HEK293 (cell line): ENCODE measurements around the gene AJM1.

ENCODE experiments used
- CTCF ChIA-PET: fragments of 350-600 bp; formaldehyde crosslinking; extraction: SDS; loops from one replicate; lab custom pipeline; 2021; ENCODE audit warnings: antibody characterized with exemption; lab: Yijun Ruan, JAX
- POLR2A ChIA-PET: fragments of 300-600 bp; formaldehyde crosslinking; extraction: SDS; loops from one replicate; lab custom pipeline; 2020; ENCODE audit warnings: antibody characterized with exemption, inconsistent platforms; lab: Yijun Ruan, JAX
- H3K27ac ChIP-seq: fragments of 200-500 bp; sonication (Bioruptor generic); 2 replicates; pipeline ENCODE4 v1.5.1; 2014; ENCODE audit warnings: low read depth, low read length, control low read depth, inconsistent platforms; ENCODE audit errors: extremely low read depth
- H3K36me3 ChIP-seq, 2 experiments: fragments of 200-500 bp in 1 of 2; sonication (Bioruptor generic) in 1 of 2; 1 replicate in 1 of 2; 2 replicates in 1 of 2; pipeline ENCODE4 v1.5.1; 2014 to 2017; ENCODE audit warnings: inconsistent platforms in 2 of 2, low read length in 2 of 2; ENCODE audit not compliant: control insufficient read depth in 2 of 2, insufficient read depth in 1 of 2
- H3K4me1 ChIP-seq: fragments of 200-500 bp; sonication (Bioruptor generic); 2 replicates; pipeline ENCODE4 v1.5.1; 2014; ENCODE audit warnings: mild to moderate bottlenecking, low read length, inconsistent platforms; ENCODE audit not compliant: control insufficient read depth, insufficient read depth
- H3K4me3 ChIP-seq: 2 replicates; pipeline ENCODE4 v1.5.1; 2011; ENCODE audit warnings: low read depth, mild to moderate bottlenecking, control low read depth, low read length, moderate library complexity
- H3K9me3 ChIP-seq: fragments of 200-500 bp; sonication (Bioruptor generic); 2 replicates; pipeline ENCODE4 v1.5.1; 2014; ENCODE audit warnings: low read depth, low read length, inconsistent platforms; ENCODE audit not compliant: control insufficient read depth, insufficient read depth
- BCL11A ChIP-seq: fragments of 450-650 bp; formaldehyde crosslinking; IDR thresholded peaks from 2 replicates; pipeline ENCODE4 v1.5.1; 2016; ENCODE audit warnings: low read depth, missing biosample characterization, missing genetic modification characterization
- GLIS1 ChIP-seq: fragments of 450-650 bp; formaldehyde crosslinking; IDR thresholded peaks from 2 replicates; pipeline ENCODE4 v1.5.1; 2016; ENCODE audit warnings: missing biosample characterization, missing genetic modification characterization
- GLIS2 ChIP-seq: fragments of 450-650 bp; formaldehyde crosslinking; IDR thresholded peaks from 2 replicates; pipeline ENCODE4 v1.5.1; 2016; ENCODE audit warnings: missing biosample characterization, missing genetic modification characterization
- HOXA7 ChIP-seq: sonication (generic); formaldehyde crosslinking; IDR thresholded peaks from 2 replicates; pipeline ENCODE4 v1.8.1; 2022; ENCODE audit warnings: missing genetic modification reagents, borderline replicate concordance
- KLF10 ChIP-seq: fragments of 450-650 bp; IDR thresholded peaks from 2 replicates; pipeline ENCODE4 v1.5.1; 2018; ENCODE audit warnings: missing biosample characterization, mild to moderate bottlenecking, missing genetic modification characterization
- KLF8 ChIP-seq: fragments of 450-650 bp; formaldehyde crosslinking; IDR thresholded peaks from 2 replicates; pipeline ENCODE4 v1.5.1; 2016; ENCODE audit warnings: missing biosample characterization, missing genetic modification characterization
- KLF9 ChIP-seq: fragments of 450-650 bp; formaldehyde crosslinking; IDR thresholded peaks from 2 replicates; pipeline ENCODE4 v1.5.1; 2016; ENCODE audit warnings: missing biosample characterization, missing genetic modification characterization, low read depth
- MEIS1 ChIP-seq: sonication (generic); formaldehyde crosslinking; IDR thresholded peaks from 2 replicates; pipeline ENCODE4 v1.8.1; 2022; ENCODE audit warnings: missing genetic modification reagents, mild to moderate bottlenecking, borderline replicate concordance
- RBAK ChIP-seq: fragments of 450-650 bp; formaldehyde crosslinking; IDR thresholded peaks from 2 replicates; pipeline ENCODE4 v1.5.1; 2016; ENCODE audit warnings: missing biosample characterization, missing genetic modification characterization
- REPIN1 ChIP-seq: fragments of 450-650 bp; formaldehyde crosslinking; IDR thresholded peaks from 2 replicates; pipeline ENCODE4 v1.5.1; 2017; ENCODE audit warnings: missing biosample characterization, missing genetic modification characterization, low read depth
- SP2 ChIP-seq: fragments of 450-650 bp; formaldehyde crosslinking; IDR thresholded peaks from 2 replicates; pipeline ENCODE4 v1.5.1; 2016; ENCODE audit warnings: missing biosample characterization, missing genetic modification characterization
- ZBTB26 ChIP-seq: fragments of 450-650 bp; formaldehyde crosslinking; optimal IDR thresholded peaks from 2 replicates; pipeline ENCODE3; 2016; ENCODE audit warnings: missing biosample characterization, mild to moderate bottlenecking, missing genetic modification characterization
- ZFHX2 ChIP-seq: fragments of 450-650 bp; formaldehyde crosslinking; conservative IDR thresholded peaks from 2 replicates; pipeline ENCODE4 v1.5.1; 2016; ENCODE audit warnings: missing biosample characterization, missing genetic modification characterization
- ZNF2 ChIP-seq: fragments of 450-650 bp; formaldehyde crosslinking; IDR thresholded peaks from 2 replicates; pipeline ENCODE4 v1.5.1; 2016; ENCODE audit warnings: missing biosample characterization, missing genetic modification characterization
- ZNF366 ChIP-seq: fragments of 450-650 bp; formaldehyde crosslinking; conservative IDR thresholded peaks from 2 replicates; pipeline ENCODE4 v1.5.1; 2016; ENCODE audit warnings: missing biosample characterization, missing genetic modification characterization
- ZNF549 ChIP-seq: fragments of 450-650 bp; IDR thresholded peaks from 2 replicates; pipeline ENCODE4 v1.5.1; 2018; ENCODE audit warnings: missing biosample characterization, missing genetic modification characterization, mild to moderate bottlenecking, inconsistent platforms, moderate library complexity
- ZNF555 ChIP-seq: fragments of 450-650 bp; formaldehyde crosslinking; conservative IDR thresholded peaks from 2 replicates; pipeline ENCODE4 v1.5.1; 2017; ENCODE audit warnings: missing biosample characterization, mild to moderate bottlenecking, missing genetic modification characterization, inconsistent platforms
- ZNF600 ChIP-seq: fragments of 450-650 bp; formaldehyde crosslinking; IDR thresholded peaks from 2 replicates; pipeline ENCODE4 v1.5.1; 2016; ENCODE audit warnings: missing biosample characterization, missing genetic modification characterization
- ZNF623 ChIP-seq: fragments of 450-650 bp; formaldehyde crosslinking; IDR thresholded peaks from 2 replicates; pipeline ENCODE4 v1.5.1; 2016; ENCODE audit warnings: missing biosample characterization, missing genetic modification characterization
- ZNF76 ChIP-seq: fragments of 450-650 bp; formaldehyde crosslinking; IDR thresholded peaks from 2 replicates; pipeline ENCODE4; 2016; ENCODE audit warnings: low read depth, missing biosample characterization, missing genetic modification characterization, borderline replicate concordance
- TF ChIP-seq, protein P1 (sequence below): fragments of 450-650 bp; formaldehyde crosslinking; IDR thresholded peaks from 2 replicates; pipeline ENCODE4 v1.5.1; 2016; ENCODE audit warnings: missing biosample characterization, missing genetic modification characterization, low read depth
- TF ChIP-seq, protein P2 (sequence below): fragments of 450-650 bp; formaldehyde crosslinking; IDR thresholded peaks from 2 replicates; pipeline ENCODE4 v1.5.1; 2016; ENCODE audit warnings: missing biosample characterization, missing genetic modification characterization

The AJM1 gene

GRCh38 chr9:136854113-136854841, 12.0 kb downstream of the AJM1 start:
- no peaks in the 10 kb centered on the region for H3K9me3 ChIP-seq
- H3K4me3 ChIP-seq = no peak overlapping the region
- H3K4me1 ChIP-seq = 0 out of 2 replicates have a peak, but pooled peaks cover 4% of the 10 kb centered on the region
- POLR2A ChIA-PET = interaction anchor here (1.3 kb wide), 1 partner anchor 12 kb away, joined by 5 read pairs; the partner anchor contains the start of gene EDF1
- H3K36me3 ChIP-seq = peaks cover 0 to 41% of the 10 kb centered on the region in 2 experiments; a peak in 1 of 3 replicates
- no peak overlapping the region for H3K27ac ChIP-seq
- CTCF ChIA-PET = interaction anchor here (1.0 kb wide), 1 partner anchor 12 kb away, joined by 3 read pairs; the partner anchor contains the start of gene AJM1
- TF ChIP-seq ZNF76 = no peak
- TF ChIP-seq KLF8 (tag by site-specific recombination) = peak; percentile 70; the same call in 1 of the 2 replicates
- TF ChIP-seq KLF9 = peak; percentile 83
- TF ChIP-seq, protein P1, sequence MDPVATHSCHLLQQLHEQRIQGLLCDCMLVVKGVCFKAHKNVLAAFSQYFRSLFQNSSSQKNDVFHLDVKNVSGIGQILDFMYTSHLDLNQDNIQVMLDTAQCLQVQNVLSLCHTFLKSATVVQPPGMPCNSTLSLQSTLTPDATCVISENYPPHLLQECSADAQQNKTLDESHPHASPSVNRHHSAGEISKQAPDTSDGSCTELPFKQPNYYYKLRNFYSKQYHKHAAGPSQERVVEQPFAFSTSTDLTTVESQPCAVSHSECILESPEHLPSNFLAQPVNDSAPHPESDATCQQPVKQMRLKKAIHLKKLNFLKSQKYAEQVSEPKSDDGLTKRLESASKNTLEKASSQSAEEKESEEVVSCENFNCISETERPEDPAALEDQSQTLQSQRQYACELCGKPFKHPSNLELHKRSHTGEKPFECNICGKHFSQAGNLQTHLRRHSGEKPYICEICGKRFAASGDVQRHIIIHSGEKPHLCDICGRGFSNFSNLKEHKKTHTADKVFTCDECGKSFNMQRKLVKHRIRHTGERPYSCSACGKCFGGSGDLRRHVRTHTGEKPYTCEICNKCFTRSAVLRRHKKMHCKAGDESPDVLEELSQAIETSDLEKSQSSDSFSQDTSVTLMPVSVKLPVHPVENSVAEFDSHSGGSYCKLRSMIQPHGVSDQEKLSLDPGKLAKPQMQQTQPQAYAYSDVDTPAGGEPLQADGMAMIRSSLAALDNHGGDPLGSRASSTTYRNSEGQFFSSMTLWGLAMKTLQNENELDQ (tag by site-specific recombination) = no peak
- TF ChIP-seq HOXA7 (CRISPR knock-in tag) = no peak
- TF ChIP-seq ZNF623 (tag by site-specific recombination) = no peak
- TF ChIP-seq ZNF555 = no peak
- TF ChIP-seq REPIN1 (tag by site-specific recombination) = no peak
- peak; percentile 56 for TF ChIP-seq KLF10 (tag by site-specific recombination)
- TF ChIP-seq ZNF549 (tag by site-specific recombination) = no peak
- TF ChIP-seq BCL11A (tag by site-specific recombination) = 0 out of 2 replicates have a peak, but pooled peaks have one; percentile 7
- 0 out of 2 replicates have a peak, but pooled peaks have one; percentile 18 for TF ChIP-seq SP2 (tag by site-specific recombination)
- TF ChIP-seq, protein P2, sequence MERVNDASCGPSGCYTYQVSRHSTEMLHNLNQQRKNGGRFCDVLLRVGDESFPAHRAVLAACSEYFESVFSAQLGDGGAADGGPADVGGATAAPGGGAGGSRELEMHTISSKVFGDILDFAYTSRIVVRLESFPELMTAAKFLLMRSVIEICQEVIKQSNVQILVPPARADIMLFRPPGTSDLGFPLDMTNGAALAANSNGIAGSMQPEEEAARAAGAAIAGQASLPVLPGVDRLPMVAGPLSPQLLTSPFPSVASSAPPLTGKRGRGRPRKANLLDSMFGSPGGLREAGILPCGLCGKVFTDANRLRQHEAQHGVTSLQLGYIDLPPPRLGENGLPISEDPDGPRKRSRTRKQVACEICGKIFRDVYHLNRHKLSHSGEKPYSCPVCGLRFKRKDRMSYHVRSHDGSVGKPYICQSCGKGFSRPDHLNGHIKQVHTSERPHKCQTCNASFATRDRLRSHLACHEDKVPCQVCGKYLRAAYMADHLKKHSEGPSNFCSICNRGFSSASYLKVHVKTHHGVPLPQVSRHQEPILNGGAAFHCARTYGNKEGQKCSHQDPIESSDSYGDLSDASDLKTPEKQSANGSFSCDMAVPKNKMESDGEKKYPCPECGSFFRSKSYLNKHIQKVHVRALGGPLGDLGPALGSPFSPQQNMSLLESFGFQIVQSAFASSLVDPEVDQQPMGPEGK (tag by site-specific recombination) = peak; percentile 70
- no peak for TF ChIP-seq ZNF366 (tag by site-specific recombination)
- no peak for TF ChIP-seq ZBTB26 (tag by site-specific recombination)
- no peak for TF ChIP-seq RBAK (tag by site-specific recombination)
- TF ChIP-seq ZNF600 (tag by site-specific recombination) = no peak
- peak; percentile 40; the same call in 1 of the 2 replicates for TF ChIP-seq GLIS2 (tag by site-specific recombination)
- peak; percentile 46 for TF ChIP-seq GLIS1 (tag by site-specific recombination)
- peak; percentile 28; the same call in 1 of the 2 replicates for TF ChIP-seq MEIS1 (CRISPR knock-in tag)
- peak; percentile 47 for TF ChIP-seq ZFHX2 (tag by site-specific recombination)
- no peak for TF ChIP-seq ZNF2 (tag by site-specific recombination)
